HG03039 (cell line): ENCODE data around the gene APOE.
"Not testable (repeated sequence)": the region's sequence is repeated elsewhere in the genome, so short reads cannot be mapped to it uniquely, and the experiment has no call there.

Experiments
- ATAC-seq: cut with Tn5 transposase; IDR thresholded peaks from one replicate; pipeline ENCODE4 v1.9.1; 2021; ENCODE audit warnings: mild to moderate bottlenecking, moderate library complexity; ENCODE audit not compliant: unreplicated experiment

The APOE gene

DNA sequence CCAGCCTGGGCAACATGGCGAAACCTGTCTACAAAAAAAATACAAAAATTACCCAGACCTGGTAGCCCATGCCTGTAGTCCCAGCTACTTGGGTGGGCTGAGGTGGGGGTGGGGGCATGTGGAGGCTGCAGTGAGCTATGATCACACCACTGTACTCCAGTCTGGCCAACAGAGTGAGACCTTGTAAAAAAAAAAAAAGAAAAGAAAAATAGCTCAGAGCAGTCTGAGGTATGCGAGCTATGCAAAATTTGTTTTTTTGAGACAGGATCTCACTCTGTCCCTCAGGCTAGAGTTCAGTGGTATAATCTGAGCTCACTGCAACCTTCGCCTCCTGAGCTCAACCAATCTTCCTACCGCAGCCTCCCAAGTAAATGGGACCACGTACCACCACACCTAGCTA, 21.7 kb upstream of the APOE start:
- no peak for ATAC-seq

DNA sequence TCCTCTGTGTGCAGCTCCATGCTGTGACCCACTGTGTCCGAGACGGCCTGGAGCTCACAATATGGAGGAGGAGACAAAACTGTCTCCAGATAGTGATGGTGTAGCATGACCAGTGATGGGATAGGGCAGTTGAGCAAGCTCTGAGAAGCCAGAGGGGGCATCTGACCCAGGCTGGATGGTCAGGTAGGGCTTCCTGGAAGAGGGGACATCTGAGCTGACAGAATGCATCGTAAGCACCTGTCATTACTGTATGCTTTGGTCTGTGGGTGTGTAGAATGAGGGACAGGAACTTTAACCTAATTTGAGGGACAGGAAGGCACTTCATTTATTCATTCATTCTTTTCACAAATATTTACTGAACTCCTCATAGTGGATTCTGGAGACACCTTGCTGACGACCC, 21.0 kb upstream of the APOE start:
- no peak for ATAC-seq

DNA sequence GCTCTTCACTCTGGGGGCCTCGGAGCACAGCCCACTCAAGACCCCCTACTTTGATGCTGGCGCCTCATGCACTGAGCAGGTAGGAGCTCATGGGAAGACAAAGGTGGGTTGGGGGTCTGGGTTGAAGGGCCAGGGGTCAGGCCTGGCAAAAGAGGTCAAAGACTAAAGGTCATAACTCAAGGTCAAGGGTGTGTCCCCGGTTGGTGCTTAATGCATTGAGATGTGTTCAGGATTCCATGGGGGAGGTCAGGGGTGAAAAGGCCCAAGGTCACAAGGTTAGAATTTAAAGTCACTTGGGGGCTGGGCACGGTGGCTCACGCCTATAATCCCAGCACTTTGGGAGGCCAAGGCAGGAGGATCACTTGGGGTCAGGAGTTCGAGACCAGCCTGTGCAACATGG, 19.5 kb upstream of the APOE start:
- ATAC-seq = no peak

DNA sequence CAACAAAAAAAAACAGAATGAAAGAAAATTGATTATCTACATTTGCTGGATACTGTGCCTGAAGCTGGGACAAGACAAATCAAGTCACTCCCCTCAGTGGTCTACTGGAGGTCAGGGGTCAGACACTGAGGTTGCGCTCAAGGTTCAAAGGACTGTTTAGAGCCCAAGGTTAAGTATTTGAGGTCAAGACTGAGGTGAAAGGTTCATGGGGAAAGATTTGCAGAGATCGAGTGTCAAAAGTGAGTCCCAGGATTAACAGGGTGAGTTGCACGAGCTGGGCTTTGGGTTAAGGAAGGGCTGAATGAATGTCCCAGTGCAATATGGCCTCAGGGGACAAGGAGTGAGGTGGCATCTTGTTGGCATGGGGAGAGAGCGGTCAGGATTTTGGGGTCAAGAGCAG, 17.9 kb upstream of the APOE start:
- no peak for ATAC-seq

DNA sequence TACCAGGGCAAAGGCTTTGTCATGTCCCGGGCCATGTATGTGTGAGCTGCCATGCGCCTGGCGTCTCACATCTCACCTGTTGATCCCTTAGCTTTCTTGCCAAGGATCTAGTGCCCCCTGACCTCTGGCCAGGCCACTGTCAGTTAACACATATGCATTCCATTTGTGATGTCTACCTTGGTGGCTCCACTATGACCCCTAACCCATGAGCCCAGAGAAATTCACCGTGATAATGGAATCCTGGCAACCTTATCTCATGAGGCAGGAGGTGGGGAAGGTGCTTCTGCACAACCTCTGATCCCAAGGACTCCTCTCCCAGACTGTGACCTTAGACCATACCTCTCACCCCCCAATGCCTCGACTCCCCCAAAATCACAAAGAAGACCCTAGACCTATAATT, 17.3 kb upstream of the APOE start:
- not testable (repeated sequence) for ATAC-seq

DNA sequence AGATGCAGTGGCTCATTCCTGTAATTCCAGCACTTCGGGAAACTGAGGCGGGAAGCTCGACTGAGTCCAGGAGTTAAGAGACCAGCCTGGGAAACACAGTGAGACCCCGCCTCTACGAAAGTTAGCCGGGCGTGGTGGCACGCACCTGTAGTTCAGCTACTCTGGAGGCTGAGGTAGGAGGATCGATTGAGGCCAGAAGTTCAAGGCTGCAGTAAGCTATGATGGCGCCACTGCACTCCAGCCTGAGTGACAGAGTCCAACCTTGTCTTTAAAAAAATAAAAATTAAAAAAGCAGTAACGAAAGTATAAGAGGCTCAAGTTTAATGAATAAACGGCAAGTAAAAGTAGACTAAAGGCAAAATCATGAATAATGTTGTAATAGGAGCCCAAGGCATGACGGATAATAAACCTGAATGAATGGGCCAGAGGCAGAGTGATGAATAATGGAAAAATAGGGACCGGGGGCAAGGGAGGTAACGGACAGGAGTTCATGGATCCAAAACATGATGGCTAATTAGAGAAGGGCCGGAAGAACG, 15.7 kb upstream of the APOE start:
- ATAC-seq = no peak

DNA sequence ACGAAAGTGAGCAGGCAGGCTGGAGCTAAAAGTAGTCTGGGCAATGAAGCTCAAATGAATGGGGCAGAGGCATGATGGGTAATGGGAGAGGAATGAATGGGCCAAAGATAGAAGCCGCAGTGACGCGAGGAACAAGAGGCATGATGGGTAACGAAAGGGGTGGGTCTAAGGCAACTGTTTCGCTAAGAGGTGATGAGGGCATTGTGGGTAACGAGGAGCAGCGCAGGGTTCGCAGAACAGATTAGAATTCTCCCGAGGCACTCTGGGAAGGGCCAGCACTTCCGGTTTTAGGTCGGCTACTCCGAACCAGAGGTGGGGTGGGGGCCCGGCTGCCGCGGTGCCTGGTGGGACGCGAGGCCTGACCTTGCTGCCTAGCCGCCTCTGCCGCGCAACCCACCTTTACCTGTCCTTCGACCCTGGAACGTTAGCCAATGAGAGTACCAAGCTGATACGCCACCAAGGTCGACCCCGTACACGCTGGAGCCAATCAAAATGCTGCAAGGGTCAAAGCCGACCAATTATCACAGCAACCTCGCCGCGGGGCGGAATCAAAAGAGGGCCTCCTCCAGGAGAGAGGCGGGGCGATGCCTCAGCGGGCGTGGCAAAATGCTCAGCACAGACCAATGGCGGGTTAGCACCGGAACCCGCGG, 15.1 kb upstream of the APOE start:
- peak; percentile 78 for ATAC-seq

DNA sequence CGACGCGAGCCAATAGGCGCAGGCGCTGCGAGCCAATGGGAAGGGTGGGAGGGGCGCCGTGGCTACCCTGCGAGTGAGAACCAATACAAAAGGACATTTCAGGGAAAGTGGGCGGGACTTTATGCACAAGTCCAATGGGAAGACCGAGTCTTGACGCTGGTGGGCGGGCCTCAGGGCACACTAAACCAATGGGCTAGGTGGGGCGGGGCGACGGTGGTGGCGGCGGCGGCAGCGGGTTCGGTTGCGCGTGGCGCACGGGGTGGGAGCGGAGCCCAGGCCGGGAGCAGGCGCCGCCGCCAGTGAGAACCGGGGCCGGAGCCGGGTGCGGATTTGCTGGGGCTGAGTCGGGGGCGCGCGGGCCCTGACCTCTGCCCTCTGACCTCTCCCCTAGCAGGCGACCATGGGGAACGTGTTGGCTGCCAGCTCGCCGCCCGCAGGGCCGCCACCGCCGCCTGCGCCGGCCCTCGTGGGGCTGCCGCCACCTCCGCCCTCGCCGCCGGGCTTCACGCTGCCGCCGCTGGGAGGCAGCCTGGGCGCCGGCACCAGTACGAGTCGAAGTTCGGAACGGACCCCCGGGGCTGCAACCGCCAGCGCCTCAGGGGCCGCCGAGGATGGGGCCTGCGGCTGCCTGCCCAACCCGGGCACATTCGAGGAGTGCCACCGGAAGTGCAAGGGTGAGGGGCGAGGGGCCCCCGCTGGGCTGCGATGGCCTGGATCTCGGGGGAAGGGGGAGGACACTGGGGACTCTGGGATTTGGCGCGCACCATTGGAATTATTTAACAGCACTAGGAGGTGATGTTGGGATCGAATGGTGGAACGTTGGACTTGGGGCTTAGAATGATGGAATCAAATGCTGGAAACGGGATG, 14.3 kb upstream of the APOE start, which contains the start of gene TOMM40:
TSS of gene TOMM40 (plus strand) at position 239 of the 867 bp plus-strand sequence. CDS start at position 401, 162 bp downstream.
- ATAC-seq = peak; percentile 58

DNA sequence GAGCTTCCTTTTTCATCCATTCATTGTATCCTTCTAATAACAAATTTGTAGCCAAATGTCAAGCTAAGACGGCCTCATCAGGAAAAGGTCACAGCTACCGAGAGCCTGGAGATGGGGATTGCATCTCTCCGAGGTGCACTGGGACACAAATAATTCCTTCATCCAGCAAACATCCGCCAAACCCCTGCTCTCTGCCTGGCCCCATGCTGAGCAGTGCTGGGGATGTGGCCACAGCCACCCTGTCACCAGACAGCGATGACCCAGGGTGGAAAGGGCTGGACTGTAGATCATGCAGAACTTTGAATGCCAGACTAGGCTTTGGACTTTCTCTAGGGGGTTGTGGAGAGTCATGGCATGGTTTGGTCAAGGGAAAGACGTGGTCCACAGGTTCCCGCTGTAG, 12.7 kb upstream of the APOE start:
- ATAC-seq = no peak

DNA sequence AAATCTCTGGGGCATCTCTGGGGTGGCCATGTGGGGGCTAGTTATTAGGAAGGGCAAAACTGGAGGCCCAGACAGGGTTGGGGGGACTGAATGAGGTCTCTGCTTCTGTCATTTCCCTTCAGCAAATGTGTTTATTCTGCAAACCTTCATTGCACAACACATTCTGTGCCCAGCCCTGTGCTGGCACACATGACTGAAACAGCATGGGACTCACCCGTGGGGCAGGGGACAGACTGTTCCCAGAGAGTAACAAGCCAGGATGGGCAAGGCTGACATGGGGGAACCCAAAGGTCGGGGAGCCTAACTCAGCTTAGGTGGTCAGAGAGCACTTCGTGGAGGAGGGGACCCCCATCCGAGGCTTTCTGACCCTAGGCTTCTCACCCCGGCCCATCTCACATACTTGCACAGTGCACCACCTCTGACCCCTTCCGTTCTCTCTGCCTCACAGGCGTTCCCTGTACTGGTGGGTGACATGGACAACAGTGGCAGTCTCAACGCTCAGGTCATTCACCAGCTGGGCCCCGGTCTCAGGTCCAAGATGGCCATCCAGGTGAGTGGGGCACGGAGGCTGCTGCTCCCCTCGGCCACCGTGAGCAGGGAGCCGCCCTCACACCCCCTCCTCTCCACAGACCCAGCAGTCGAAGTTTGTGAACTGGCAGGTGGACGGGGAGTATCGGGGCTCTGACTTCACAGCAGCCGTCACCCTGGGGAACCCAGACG, 12.1 kb upstream of the APOE start:
- ATAC-seq = no peak

DNA sequence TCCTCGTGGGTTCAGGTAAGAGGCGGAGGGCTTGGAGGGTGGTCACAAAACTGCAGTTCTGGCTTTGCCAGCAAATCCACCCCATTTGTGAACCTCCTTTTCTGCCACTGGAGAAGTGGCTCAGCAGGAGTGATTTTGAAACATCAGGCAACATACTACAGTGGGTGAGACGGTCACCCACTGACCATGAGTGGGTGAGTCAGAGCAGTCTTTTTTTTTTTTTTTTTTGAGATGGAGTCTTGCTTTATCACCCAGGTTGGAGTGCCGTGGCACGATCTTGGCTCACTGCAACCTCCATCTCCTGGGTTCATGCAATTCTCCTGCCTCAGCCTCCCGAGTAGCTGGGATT, 11.6 kb upstream of the APOE start:
- ATAC-seq = no peak

DNA sequence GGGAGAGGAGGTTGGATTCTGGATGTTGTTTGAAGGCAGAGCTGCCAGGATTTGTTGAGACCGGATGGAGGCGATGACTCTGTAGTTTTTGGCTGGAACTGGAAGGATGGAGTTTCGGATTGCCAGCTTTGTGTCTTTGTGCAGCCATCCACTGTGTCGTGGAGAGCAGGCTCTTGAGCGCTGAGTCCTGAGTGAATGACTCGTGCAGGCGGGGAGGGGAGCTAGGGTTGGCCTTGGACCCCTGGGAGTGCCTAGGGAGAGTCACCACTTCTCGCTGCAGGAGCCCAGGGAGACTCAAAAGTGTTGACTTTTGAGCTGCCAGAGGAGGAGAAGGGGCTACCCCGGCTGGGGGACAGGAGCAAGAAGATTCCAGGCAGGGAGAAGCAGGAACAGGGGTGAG, 10.7 kb upstream of the APOE start:
- no peak for ATAC-seq

DNA sequence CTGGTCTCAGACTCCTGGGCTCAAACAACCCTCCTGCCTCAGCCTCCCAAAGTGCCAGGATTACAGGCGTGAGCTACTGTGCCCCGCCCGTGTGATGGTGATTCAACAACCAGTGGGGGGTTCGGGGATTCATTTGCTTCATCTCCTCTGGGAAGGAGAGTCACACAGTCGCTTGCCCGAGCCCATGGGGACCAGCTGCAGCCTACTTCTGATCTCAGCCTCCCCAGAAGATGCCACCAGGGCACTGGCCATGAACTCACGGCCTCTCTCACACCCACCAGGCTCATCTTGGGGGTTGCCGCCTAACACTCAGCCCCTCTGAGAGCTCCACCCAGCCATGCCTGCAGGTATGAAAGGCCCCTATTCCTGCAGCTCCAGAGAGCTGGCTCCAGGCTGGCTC, 7.8 kb upstream of the APOE start:
- no peak for ATAC-seq

DNA sequence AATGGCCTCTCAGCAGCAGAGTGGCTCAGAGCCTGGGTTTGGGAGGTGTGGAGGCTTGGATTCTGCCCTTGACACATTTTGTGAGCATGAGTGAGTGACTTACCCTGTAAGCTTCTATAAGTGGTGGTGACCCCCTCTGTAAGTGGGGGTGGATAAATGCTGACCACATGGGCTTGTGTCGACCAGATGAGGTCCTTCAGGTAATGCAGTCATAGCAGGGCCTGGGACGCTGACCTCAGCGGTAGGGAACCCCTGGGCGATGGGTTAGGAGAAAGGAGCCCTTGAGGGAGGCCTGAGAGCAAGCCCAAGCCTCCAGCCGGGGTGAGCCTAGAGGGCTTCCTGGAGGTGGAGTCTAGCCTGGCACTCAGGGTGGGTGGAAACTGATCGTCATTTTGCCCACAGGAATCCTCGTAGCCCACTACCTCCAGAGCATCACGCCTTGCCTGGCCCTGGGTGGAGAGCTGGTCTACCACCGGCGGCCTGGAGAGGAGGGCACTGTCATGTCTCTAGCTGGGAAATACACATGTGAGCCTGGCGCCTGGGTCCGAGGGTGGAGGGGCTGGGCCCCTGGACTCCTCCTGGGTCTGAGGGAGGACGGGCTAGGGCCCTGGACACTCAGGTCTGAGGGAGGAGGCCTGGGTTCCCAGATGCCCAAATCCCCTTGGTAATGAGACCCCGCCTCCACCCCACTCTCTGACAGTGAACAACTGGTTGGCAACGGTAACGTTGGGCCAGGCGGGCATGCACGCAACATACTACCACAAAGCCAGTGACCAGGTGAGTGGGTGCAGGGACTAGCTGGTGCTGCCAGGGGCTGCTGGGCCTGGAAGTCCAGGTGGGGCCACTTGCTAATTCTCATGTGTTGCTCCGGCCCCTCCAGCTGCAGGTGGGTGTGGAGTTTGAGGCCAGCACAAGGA, 5.0 kb upstream of the APOE start:
- no peak for ATAC-seq

DNA sequence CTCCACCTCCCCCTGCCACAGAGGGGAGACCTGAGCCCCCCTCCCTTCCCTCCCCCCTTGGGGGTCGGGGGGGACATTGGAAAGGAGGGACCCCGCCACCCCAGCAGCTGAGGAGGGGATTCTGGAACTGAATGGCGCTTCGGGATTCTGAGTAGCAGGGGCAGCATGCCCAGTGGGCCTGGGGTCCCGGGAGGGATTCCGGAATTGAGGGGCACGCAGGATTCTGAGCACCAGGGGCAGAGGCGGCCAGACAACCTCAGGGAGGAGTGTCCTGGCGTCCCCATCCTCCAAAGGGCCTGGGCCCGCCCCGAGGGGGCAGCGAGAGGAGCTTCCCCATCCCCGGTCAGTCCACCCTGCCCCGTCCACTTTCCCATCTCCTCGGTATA, 2.4 kb upstream of the APOE start:
- no peak for ATAC-seq

DNA sequence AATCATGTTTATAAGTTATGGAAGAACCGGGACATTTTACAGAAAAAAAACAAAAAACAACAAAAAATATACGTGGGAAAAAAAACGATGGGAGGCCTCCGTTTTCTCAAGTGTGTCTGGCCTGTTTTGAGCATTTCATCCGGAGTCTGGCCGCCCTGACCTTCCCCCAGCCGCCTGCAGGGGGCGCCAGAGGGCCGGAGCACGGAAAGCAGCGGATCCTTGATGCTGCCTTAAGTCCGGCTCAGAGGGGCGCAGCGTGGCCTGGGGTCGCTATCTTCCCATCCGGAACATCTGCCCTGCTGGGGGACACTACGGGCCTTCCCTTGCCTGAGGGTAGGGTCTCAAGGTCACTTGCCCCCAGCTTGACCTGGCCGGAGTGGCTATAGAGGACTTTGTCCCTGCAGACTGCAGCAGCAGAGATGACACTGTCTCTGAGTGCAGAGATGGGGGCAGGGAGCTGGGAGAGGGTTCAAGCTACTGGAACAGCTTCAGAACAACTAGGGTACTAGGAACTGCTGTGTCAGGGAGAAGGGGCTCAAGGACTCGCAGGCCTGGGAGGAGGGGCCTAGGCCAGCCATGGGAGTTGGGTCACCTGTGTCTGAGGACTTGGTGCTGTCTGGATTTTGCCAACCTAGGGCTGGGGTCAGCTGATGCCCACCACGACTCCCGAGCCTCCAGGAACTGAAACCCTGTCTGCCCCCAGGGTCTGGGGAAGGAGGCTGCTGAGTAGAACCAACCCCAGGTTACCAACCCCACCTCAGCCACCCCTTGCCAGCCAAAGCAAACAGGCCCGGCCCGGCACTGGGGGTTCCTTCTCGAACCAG, 1.8 kb upstream of the APOE start:
- no peak for ATAC-seq

DNA sequence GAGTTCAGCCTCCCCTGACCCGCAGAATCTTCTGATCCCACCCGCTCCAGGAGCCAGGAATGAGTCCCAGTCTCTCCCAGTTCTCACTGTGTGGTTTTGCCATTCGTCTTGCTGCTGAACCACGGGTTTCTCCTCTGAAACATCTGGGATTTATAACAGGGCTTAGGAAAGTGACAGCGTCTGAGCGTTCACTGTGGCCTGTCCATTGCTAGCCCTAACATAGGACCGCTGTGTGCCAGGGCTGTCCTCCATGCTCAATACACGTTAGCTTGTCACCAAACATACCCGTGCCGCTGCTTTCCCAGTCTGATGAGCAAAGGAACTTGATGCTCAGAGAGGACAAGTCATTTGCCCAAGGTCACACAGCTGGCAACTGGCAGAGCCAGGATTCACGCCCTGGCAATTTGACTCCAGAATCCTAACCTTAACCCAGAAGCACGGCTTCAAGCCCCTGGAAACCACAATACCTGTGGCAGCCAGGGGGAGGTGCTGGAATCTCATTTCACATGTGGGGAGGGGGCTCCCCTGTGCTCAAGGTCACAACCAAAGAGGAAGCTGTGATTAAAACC, 1.1 kb upstream of the APOE start:
- no peak for ATAC-seq

DNA sequence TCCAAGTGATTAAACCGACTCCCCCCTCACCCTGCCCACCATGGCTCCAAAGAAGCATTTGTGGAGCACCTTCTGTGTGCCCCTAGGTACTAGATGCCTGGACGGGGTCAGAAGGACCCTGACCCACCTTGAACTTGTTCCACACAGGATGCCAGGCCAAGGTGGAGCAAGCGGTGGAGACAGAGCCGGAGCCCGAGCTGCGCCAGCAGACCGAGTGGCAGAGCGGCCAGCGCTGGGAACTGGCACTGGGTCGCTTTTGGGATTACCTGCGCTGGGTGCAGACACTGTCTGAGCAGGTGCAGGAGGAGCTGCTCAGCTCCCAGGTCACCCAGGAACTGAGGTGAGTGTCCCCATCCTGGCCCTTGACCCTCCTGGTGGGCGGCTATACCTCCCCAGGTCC, 2.0 kb downstream of the APOE start:
- ATAC-seq = no peak

DNA sequence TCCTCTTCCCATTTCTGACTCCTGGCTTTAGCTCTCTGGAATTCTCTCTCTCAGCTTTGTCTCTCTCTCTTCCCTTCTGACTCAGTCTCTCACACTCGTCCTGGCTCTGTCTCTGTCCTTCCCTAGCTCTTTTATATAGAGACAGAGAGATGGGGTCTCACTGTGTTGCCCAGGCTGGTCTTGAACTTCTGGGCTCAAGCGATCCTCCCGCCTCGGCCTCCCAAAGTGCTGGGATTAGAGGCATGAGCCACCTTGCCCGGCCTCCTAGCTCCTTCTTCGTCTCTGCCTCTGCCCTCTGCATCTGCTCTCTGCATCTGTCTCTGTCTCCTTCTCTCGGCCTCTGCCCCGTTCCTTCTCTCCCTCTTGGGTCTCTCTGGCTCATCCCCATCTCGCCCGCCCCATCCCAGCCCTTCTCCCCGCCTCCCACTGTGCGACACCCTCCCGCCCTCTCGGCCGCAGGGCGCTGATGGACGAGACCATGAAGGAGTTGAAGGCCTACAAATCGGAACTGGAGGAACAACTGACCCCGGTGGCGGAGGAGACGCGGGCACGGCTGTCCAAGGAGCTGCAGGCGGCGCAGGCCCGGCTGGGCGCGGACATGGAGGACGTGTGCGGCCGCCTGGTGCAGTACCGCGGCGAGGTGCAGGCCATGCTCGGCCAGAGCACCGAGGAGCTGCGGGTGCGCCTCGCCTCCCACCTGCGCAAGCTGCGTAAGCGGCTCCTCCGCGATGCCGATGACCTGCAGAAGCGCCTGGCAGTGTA, 2.7 kb downstream of the APOE start:
- ATAC-seq = no peak
